HEK293T (cell line): ENCODE results near the gene MYADML2.

ENCODE experiments used
- CTCF ChIA-PET: fragments of 350-600 bp; formaldehyde crosslinking; extraction: SDS; loops from one replicate; lab custom pipeline; 2021; ENCODE audit warnings: antibody characterized with exemption, inconsistent platforms; lab: Yijun Ruan, JAX
- POLR2A ChIA-PET: fragments of 350-600 bp; formaldehyde crosslinking; extraction: SDS; loops from one replicate; lab custom pipeline; 2020; ENCODE audit warnings: antibody characterized with exemption, inconsistent platforms; lab: Yijun Ruan, JAX
- DNase-seq: peaks from one replicate; pipeline ENCODE4 v3.0.0; 2012; ENCODE audit warnings: mixed read lengths; ENCODE audit errors: extremely low spot score
- ARNT ChIP-seq: fragments of 450-650 bp; IDR thresholded peaks from 2 replicates; pipeline ENCODE4 v1.6.1; 2017; ENCODE audit warnings: mild to moderate bottlenecking
- BHLHE40 ChIP-seq: fragments of 450-650 bp; IDR thresholded peaks from 2 replicates; pipeline ENCODE4 v1.6.1; 2016; ENCODE audit warnings: mild to moderate bottlenecking, moderate library complexity, borderline replicate concordance
- CTBP1 ChIP-seq: fragments of 450-650 bp; IDR thresholded peaks from 2 replicates; pipeline ENCODE4 v1.6.1; 2016; ENCODE audit warnings: borderline replicate concordance
- ELF4 ChIP-seq: fragments of 450-650 bp; IDR thresholded peaks from 2 replicates; pipeline ENCODE4 v1.6.1; 2017; ENCODE audit warnings: antibody characterized with exemption
- FOXA1 ChIP-seq: fragments of 450-650 bp; IDR thresholded peaks from 2 replicates; pipeline ENCODE4 v1.6.1; 2016; ENCODE audit warnings: mild to moderate bottlenecking
- FOXK2 ChIP-seq: fragments of 450-650 bp; IDR thresholded peaks from 2 replicates; pipeline ENCODE4 v1.6.1; 2016; ENCODE audit warnings: mild to moderate bottlenecking
- FOXM1 ChIP-seq: fragments of 450-650 bp; IDR thresholded peaks from 2 replicates; pipeline ENCODE4 v1.6.1; 2017; ENCODE audit warnings: mild to moderate bottlenecking, borderline replicate concordance
- HDGF ChIP-seq: fragments of 450-650 bp; IDR thresholded peaks from 2 replicates; pipeline ENCODE4 v1.6.1; 2017; ENCODE audit warnings: antibody characterized with exemption, borderline replicate concordance
- L3MBTL2 ChIP-seq: fragments of 450-650 bp; conservative IDR thresholded peaks from 2 replicates; pipeline ENCODE4 v1.6.1; 2016; ENCODE audit warnings: mild to moderate bottlenecking
- LEF1 ChIP-seq: fragments of 450-650 bp; IDR thresholded peaks from 2 replicates; pipeline ENCODE4 v1.6.1; 2017; ENCODE audit warnings: mild to moderate bottlenecking, borderline replicate concordance
- NFRKB ChIP-seq: fragments of 450-650 bp; IDR thresholded peaks from 2 replicates; pipeline ENCODE4 v1.6.1; 2016; ENCODE audit warnings: mild to moderate bottlenecking, moderate library complexity
- SP1 ChIP-seq: fragments of 450-650 bp; IDR thresholded peaks from 2 replicates; pipeline ENCODE4 v1.6.1; 2017
- SUZ12 ChIP-seq: fragments of 450-650 bp; IDR thresholded peaks from 2 replicates; pipeline ENCODE4 v1.6.1; 2016; ENCODE audit warnings: mild to moderate bottlenecking
- TARDBP ChIP-seq: fragments of 450-650 bp; IDR thresholded peaks from 2 replicates; pipeline ENCODE4 v1.6.1; 2016
- TF ChIP-seq, protein P1 (sequence below): fragments of 450-650 bp; IDR thresholded peaks from 2 replicates; pipeline ENCODE4 v1.6.1; 2016

Gene MYADML2

DNA sequence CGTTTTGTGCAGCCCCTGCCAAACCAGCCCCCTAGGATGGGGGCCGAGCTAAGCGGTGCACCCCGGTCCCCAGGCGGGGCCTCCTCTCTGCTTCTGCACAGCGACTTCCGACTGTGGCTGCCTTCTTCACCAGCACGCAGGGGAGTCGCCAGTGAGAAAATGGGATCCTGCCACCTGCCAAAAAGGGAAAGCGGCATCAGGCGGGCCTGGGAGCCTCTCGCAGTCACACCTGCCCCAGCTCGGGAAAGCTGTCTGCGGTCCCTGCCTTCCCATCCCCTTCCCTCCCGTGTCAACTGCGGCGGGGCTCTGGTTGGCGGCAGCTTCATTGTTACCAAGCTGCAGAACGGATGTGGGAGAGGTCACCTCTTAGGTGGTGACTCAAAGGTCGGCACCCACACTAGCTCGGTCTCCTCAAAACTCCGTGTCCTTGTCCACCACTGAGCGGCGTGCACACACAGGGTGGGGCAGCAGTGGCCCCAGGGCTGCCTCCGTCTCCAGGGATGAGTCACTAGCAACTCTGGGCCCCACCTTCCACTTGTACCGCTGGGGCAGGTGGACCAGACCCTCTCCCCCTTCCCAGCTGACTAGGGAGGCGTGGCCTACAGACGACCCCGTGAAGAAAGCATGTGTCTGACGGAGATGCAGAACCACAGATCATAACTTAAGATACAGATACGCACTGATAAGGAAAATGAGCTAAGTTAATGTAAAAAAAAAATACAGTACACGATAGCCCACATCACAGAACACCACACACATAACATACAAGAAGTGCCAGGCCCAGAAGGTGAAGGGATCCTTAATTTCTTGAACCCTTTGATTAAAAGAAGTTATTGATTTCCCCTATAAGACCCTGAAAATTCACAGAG, 34.4 kb downstream of the MYADML2 start:
- no peak for DNase-seq
- CTCF ChIA-PET, result no interaction called here
- POLR2A ChIA-PET, result interaction anchor here (0.6 to 1.1 kb wide), 4 partner anchors 17 to 80 kb away, joined by 3 read pairs; partner anchors contain the start of gene MCRIP1
- TF ChIP-seq ELF4 (no peak), FOXK2 (no peak), NFRKB (no peak), FOXM1 (no peak), LEF1 (no peak)

DNA sequence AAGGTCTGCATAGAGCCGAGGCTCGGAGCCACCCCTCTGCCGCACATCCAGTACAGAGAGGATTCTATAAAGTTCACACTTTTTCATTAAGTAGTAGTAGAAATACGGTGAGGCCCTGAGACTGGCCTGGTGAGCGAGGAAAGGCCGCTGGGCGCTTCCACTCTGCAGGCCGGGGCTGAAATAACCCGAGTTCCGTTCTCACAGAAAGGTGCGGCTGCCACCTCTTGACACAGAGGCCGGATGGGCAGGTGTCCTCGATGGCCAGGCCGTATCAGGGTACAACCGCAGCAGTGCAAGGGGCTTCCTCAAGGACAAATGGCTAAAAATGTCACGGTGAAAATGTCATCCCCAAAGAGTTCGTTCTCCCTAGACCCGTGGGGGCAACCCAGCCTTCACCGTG, 35.1 kb downstream of the MYADML2 start:
- DNase-seq, result no peak
- no peak for TF ChIP-seq FOXA1
- no peak for TF ChIP-seq SUZ12
- TF ChIP-seq FOXM1, result no peak
- TF ChIP-seq HDGF, result no peak
- TF ChIP-seq SP1, result no peak
- no peak for TF ChIP-seq BHLHE40
- TF ChIP-seq, protein P1, sequence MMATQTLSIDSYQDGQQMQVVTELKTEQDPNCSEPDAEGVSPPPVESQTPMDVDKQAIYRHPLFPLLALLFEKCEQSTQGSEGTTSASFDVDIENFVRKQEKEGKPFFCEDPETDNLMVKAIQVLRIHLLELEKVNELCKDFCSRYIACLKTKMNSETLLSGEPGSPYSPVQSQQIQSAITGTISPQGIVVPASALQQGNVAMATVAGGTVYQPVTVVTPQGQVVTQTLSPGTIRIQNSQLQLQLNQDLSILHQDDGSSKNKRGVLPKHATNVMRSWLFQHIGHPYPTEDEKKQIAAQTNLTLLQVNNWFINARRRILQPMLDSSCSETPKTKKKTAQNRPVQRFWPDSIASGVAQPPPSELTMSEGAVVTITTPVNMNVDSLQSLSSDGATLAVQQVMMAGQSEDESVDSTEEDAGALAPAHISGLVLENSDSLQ, result no peak
- TF ChIP-seq LEF1, result no peak
- TF ChIP-seq ARNT, result no peak
- no peak for TF ChIP-seq L3MBTL2
- ChIA-PET CTCF (no interaction called here), POLR2A (interaction anchor here (0.7 kb wide), 2 partner anchors 17 to 79 kb away, joined by 3 read pairs; partner anchors contain the start of gene MCRIP1)

DNA sequence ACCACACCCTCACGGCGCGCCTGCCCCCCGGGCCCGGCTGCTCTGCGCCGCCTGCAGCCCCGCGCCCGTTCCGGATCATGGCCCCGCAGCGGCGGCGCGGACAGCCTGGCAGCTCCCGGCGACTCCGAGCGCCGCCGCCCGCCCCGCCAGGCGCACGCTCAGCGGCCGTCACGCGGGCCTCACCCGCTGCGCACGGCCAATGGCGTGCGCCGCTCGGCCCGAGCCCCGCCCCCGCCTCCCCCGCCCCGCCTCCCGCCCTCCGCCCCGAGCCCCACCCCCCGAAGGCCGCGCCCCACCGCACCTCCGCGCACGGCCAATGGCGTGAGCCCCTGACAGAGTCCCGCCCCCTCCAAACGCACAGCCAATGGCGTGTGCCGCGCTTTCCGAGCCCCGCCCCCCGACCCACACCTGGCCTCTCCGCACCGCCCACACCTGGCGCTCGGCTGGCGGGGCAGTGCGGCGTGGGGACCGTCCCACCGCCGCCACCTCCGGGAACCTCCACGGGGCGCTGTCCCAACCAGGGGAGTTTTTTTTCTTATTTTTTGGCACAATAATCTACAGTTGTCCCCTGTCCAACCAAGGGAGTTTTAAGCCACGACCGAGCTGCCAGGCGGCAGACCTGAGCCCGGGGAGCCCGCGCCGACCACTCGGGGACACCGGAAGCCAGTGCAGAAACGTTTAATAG, 35.6 kb downstream of the MYADML2 start, which contains the start of gene PCYT2:
Gene PCYT2, minus strand, starts transcription at position 123 of the 685 bp plus-strand sequence. Its CDS starts 44 bp downstream, at position 79.
- DNase-seq, result peak; percentile 99
- ChIA-PET POLR2A (interaction anchor here (1.0 to 2.3 kb wide), 2 partner anchors 13 to 25 kb away, joined by 3 to 8 read pairs; partner anchors contain the start of gene PYCR1), CTCF (no interaction called here)
- TF ChIP-seq, protein P1, result no peak
- 0 out of 2 replicates have a peak, but pooled peaks have one; percentile 42 for TF ChIP-seq ARNT

DNA sequence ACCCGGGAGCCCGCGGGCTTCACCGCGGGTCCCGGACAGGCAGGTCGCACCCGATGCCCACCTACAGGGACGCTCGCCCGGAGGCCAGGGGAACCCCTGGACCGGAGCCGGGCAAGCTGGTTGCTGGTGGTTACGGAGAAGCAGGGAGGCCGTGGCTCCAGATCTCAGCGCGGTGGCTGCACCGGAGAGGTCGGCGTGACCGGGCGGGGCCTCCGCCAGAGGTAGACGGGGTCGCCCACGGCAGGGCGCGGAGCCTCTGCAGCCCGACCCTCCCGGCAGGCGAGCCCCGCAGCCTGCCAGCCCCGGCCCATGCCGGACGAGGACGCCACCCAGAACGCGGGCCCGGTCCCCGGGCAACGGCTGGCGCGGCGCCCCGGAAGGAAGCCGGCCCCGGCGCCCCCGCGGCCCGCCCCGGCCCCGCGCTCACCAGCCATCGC, 36.2 kb downstream of the MYADML2 start:
- no peak for TF ChIP-seq FOXM1
- no peak for TF ChIP-seq L3MBTL2
- no peak for TF ChIP-seq TARDBP
- no peak for TF ChIP-seq BHLHE40
- no peak for TF ChIP-seq SUZ12
- TF ChIP-seq NFRKB, result no peak
- TF ChIP-seq CTBP1, result no peak
- TF ChIP-seq HDGF, result no peak
- TF ChIP-seq FOXK2, result no peak
- TF ChIP-seq, protein P1, result no peak
- CTCF ChIA-PET, result no interaction called here
- peak; percentile 46 for DNase-seq
- POLR2A ChIA-PET, result interaction anchor here (1.0 to 2.3 kb wide), 3 partner anchors 13 to 37 kb away, joined by 3 to 8 read pairs (median 3); partner anchors contain the start of gene PYCR1

DNA sequence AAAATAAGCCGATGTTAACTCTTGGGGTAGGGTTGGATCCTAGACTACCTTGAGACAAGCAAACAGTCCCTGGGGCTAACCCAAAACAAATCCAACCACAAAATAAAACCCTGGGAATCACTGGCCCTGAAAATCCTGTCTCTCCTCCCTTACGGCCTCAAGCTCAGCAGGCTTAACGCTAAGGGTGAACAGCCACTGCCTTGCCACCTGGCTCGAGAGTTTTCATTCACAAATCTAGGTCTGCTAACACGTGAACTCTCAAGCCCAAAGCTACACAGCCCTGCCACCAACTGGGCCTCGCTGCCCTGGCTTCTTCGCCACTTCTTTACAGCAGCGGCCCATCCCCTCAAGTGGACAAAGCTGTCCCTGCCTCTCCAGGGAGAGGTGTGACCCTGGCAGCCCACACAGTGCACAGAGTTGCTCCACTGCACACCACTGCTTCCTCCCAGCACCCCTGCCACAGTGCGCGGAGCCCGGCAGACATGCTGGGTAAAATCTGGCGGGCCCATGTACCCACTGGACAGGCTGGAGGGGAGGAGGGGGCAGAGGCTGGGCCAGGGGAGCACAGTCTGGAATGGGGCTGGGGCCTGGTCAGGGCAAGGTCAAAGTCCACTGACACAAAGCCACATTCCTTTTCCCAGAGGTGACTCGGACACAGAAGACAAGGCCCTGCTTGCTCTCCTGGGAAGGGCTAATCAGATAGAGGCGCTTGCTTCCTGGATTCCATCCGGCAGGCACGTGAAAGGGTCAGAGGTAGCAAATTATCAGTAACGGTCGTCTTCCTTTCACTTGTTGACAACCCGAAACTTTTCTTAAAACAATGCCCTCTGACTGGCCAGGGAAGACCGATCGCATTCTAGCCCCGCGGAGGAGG, 36.8 kb downstream of the MYADML2 start:
- POLR2A ChIA-PET, result interaction anchor here (0.7 to 2.3 kb wide), 7 partner anchors 14 to 38 kb away, joined by 3 to 8 read pairs (median 4); partner anchors contain the start of genes ALYREF, ANAPC11 and PYCR1
- TF ChIP-seq, protein P1, result no peak
- TF ChIP-seq ARNT, result no peak
- CTCF ChIA-PET, result interaction anchor here (1.1 to 1.4 kb wide), 2 partner anchors 18 to 41 kb away, joined by 3 to 5 read pairs; partner anchors contain the start of gene MAFG
- no peak for DNase-seq
